Activated T-helper 17 cell treated with anti-CD3 and anti-CD28 coated beads, Interleukin-2, amount 50 U/mL, for 72 hours (primary cell): ENCODE results near the gene ZNRF3. TPM values are rescaled to one million over a fixed set of nuclear protein-coding genes. Genes with fewer than 3 reads are reported as not detected.
A peak's percentile ranks its signal among the peaks of the same experiment; 100 is the strongest.
"Not testable (repeated sequence)": the region's sequence is repeated elsewhere in the genome, so short reads cannot be mapped to it uniquely, and the experiment has no call there.

Experiments
- ATAC-seq: fragments of 150-1000 bp; cut with Tn5 transposase; replicated peaks from 2 replicates; pipeline ENCODE4 v1.10.0; 2021; ENCODE audit warnings: mild to moderate bottlenecking, moderate library complexity
- H3K27ac Mint-ChIP-seq: one replicate; pipeline ENCODE4 v1.8.0; 2022; ENCODE audit warnings: mixed read lengths
- H3K27me3 Mint-ChIP-seq: one replicate; pipeline ENCODE4 v1.8.0; 2022; ENCODE audit warnings: mixed read lengths
- H3K36me3 Mint-ChIP-seq: one replicate; pipeline ENCODE4 v1.8.0; 2022; ENCODE audit warnings: low read depth, mild to moderate bottlenecking, mixed read lengths
- H3K4me1 Mint-ChIP-seq: one replicate; pipeline ENCODE4 v1.8.0; 2022; ENCODE audit warnings: mixed read lengths
- H3K4me3 Mint-ChIP-seq: one replicate; pipeline ENCODE4 v1.8.0; 2022; ENCODE audit warnings: mild to moderate bottlenecking, mixed read lengths
- H3K9me3 Mint-ChIP-seq: one replicate; pipeline ENCODE4 v1.8.0; 2022; ENCODE audit warnings: mixed read lengths
- total RNA-seq, 2 donors: library from RNA; stranded (reverse); gene quantifications; one replicate each; pipeline ENCODE4 v1.2.3, GENCODE V29; 2022

The ZNRF3 gene
- under 1 TPM; 0.26 to 0.43 TPM for total RNA-seq

- no peaks in the 10 kb centered on the region for H3K4me1 Mint-ChIP-seq
- peaks cover 13% of the 10 kb centered on the region for H3K27me3 Mint-ChIP-seq
- peak within 1 kb of the TSS; percentile 73 for H3K4me3 Mint-ChIP-seq
- no peaks in the 10 kb centered on the region for H3K36me3 Mint-ChIP-seq
- H3K27ac Mint-ChIP-seq = peak within 1 kb of the TSS; percentile 11
- H3K9me3 Mint-ChIP-seq = no peaks in the 10 kb centered on the region
- peak; percentile 84 for ATAC-seq
Measured at GRCh38 chr22:28882878-28883656, at the start of gene ZNRF3. Gene ZNRF3, plus strand, starts transcription at chr22:28883572. Its CDS starts 195 bp downstream, at chr22:28883767.

- H3K27me3 Mint-ChIP-seq = no peaks in the 10 kb centered on the region
- H3K36me3 Mint-ChIP-seq = no peaks in the 10 kb centered on the region
- H3K4me3 Mint-ChIP-seq = no peak overlapping the region
- no peaks in the 10 kb centered on the region for H3K9me3 Mint-ChIP-seq
- no peak overlapping the region for H3K27ac Mint-ChIP-seq
- peaks cover 4% of the 10 kb centered on the region for H3K4me1 Mint-ChIP-seq
- ATAC-seq = no peak
Measured at GRCh38 chr22:28835630-28836189, 47.7 kb upstream of the ZNRF3 start.

GRCh38 chr22:28837640-28838039, 45.7 kb upstream of the ZNRF3 start:
- ATAC-seq = no peak
- no peaks in the 10 kb centered on the region for H3K27me3 Mint-ChIP-seq
- H3K9me3 Mint-ChIP-seq = no peaks in the 10 kb centered on the region
- H3K4me3 Mint-ChIP-seq = no peak overlapping the region
- H3K36me3 Mint-ChIP-seq = no peaks in the 10 kb centered on the region
- H3K27ac Mint-ChIP-seq = no peak overlapping the region
- no peaks in the 10 kb centered on the region for H3K4me1 Mint-ChIP-seq

- no peak overlapping the region for H3K4me3 Mint-ChIP-seq
- H3K9me3 Mint-ChIP-seq = no peaks in the 10 kb centered on the region
- H3K27me3 Mint-ChIP-seq = no peaks in the 10 kb centered on the region
- no peak overlapping the region for H3K27ac Mint-ChIP-seq
- no peak for ATAC-seq
- no peaks in the 10 kb centered on the region for H3K4me1 Mint-ChIP-seq
- no peaks in the 10 kb centered on the region for H3K36me3 Mint-ChIP-seq
Measured at GRCh38 chr22:28838971-28839370, 44.4 kb upstream of the ZNRF3 start.

GRCh38 chr22:28841111-28841510, 42.3 kb upstream of the ZNRF3 start:
- Mint-ChIP-seq H3K9me3 (no peaks in the 10 kb centered on the region), H3K36me3 (no peaks in the 10 kb centered on the region), H3K27ac (no peak overlapping the region), H3K27me3 (no peaks in the 10 kb centered on the region), H3K4me1 (no peaks in the 10 kb centered on the region), H3K4me3 (no peak overlapping the region)
- no peak for ATAC-seq

GRCh38 chr22:28843633-28844032, 39.7 kb upstream of the ZNRF3 start:
- Mint-ChIP-seq H3K27me3 (no peaks in the 10 kb centered on the region), H3K4me1 (no peaks in the 10 kb centered on the region), H3K27ac (no peak overlapping the region), H3K36me3 (no peaks in the 10 kb centered on the region), H3K9me3 (no peaks in the 10 kb centered on the region), H3K4me3 (no peak overlapping the region)
- ATAC-seq = no peak

GRCh38 chr22:28844277-28844676, 39.1 kb upstream of the ZNRF3 start:
- H3K27me3 Mint-ChIP-seq, H3K4me3 Mint-ChIP-seq, H3K36me3 Mint-ChIP-seq, H3K27ac Mint-ChIP-seq, ATAC-seq, H3K4me1 Mint-ChIP-seq, H3K9me3 Mint-ChIP-seq: not testable (repeated sequence)

GRCh38 chr22:28846994-28847393, 36.4 kb upstream of the ZNRF3 start:
- no peaks in the 10 kb centered on the region for H3K27me3 Mint-ChIP-seq
- H3K36me3 Mint-ChIP-seq = no peaks in the 10 kb centered on the region
- H3K4me1 Mint-ChIP-seq = no peaks in the 10 kb centered on the region
- no peak for ATAC-seq
- no peak overlapping the region for H3K27ac Mint-ChIP-seq
- no peak overlapping the region for H3K4me3 Mint-ChIP-seq
- H3K9me3 Mint-ChIP-seq = no peaks in the 10 kb centered on the region

- peak; percentile 35 for ATAC-seq
- peaks cover 3% of the 10 kb centered on the region for H3K27me3 Mint-ChIP-seq
- no peak overlapping the region for H3K4me3 Mint-ChIP-seq
- H3K36me3 Mint-ChIP-seq = no peaks in the 10 kb centered on the region
- no peak overlapping the region for H3K27ac Mint-ChIP-seq
- no peaks in the 10 kb centered on the region for H3K9me3 Mint-ChIP-seq
- no peaks in the 10 kb centered on the region for H3K4me1 Mint-ChIP-seq
Measured at GRCh38 chr22:28855355-28856094, 27.8 kb upstream of the ZNRF3 start.

- H3K4me3 Mint-ChIP-seq = no peak overlapping the region
- H3K36me3 Mint-ChIP-seq = no peaks in the 10 kb centered on the region
- no peaks in the 10 kb centered on the region for H3K4me1 Mint-ChIP-seq
- H3K9me3 Mint-ChIP-seq = no peaks in the 10 kb centered on the region
- peaks cover 3% of the 10 kb centered on the region for H3K27me3 Mint-ChIP-seq
- ATAC-seq = no peak
- H3K27ac Mint-ChIP-seq = no peak overlapping the region
Measured at GRCh38 chr22:28856095-28856455, 27.3 kb upstream of the ZNRF3 start.

- Mint-ChIP-seq H3K4me3 (no peak overlapping the region), H3K27me3 (peaks cover 3% of the 10 kb centered on the region), H3K27ac (no peak overlapping the region), H3K4me1 (no peaks in the 10 kb centered on the region), H3K36me3 (no peaks in the 10 kb centered on the region), H3K9me3 (no peaks in the 10 kb centered on the region)
- ATAC-seq = no peak
Measured at GRCh38 chr22:28857288-28857687, 26.1 kb upstream of the ZNRF3 start.

- ATAC-seq = no peak
- Mint-ChIP-seq H3K27ac (no peak overlapping the region), H3K36me3 (no peaks in the 10 kb centered on the region), H3K27me3 (no peaks in the 10 kb centered on the region), H3K4me3 (no peak overlapping the region), H3K9me3 (no peaks in the 10 kb centered on the region), H3K4me1 (no peaks in the 10 kb centered on the region)
Measured at GRCh38 chr22:28864878-28865596, 18.3 kb upstream of the ZNRF3 start.

GRCh38 chr22:28867191-28867590, 16.2 kb upstream of the ZNRF3 start:
- no peak for ATAC-seq
- Mint-ChIP-seq H3K27me3 (no peaks in the 10 kb centered on the region), H3K27ac (no peak overlapping the region), H3K36me3 (no peaks in the 10 kb centered on the region), H3K4me3 (no peak overlapping the region), H3K4me1 (no peaks in the 10 kb centered on the region), H3K9me3 (no peaks in the 10 kb centered on the region)

- peak; percentile 73 for ATAC-seq
Measured at GRCh38 chr22:28868389-28868788, 15.0 kb upstream of the ZNRF3 start.

More at GRCh38 chr22:28868389-28868788, 15.0 kb upstream of the ZNRF3 start:
- not testable (repeated sequence) for H3K36me3 Mint-ChIP-seq, H3K27me3 Mint-ChIP-seq, H3K9me3 Mint-ChIP-seq, H3K4me1 Mint-ChIP-seq, H3K27ac Mint-ChIP-seq, H3K4me3 Mint-ChIP-seq
